Measurements from ENCODE around the gene CEP83. TPM values are rescaled to one million over a fixed set of nuclear protein-coding genes. Genes with fewer than 3 reads are reported as not detected.

Gene CEP83
- polyA plus RNA-seq, 2 donors = 4.7 to 8.3 TPM

DNA sequence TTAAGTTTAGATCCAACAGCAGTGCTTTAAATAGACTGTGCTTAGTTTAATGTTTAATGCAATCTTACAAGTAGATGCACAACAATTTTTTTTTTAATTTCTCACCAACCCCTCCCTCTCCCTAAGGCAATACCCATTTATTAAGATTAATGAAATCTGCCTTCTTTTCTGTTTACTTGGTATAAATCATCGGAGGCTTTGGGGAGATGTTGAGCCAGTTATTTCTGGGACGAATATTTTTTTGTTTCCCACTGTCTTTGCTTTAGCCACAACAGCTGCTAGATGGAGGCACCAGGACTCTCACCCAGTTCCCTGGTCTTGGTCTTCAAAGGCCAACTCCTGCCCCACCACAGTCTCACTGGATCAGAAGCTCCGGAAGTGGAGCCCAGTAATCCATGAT lies 197.9 kb downstream of the CEP83 start:
- H3K9me3 ChIP-seq (ENCODE audit: control insufficient read depth in 2 of 2, insufficient read depth in 1 of 2, low read depth in 1 of 2, low read length in 1 of 2) = no peaks in the 10 kb centered on the region
- no peaks in the 10 kb centered on the region for H3K36me3 ChIP-seq (ENCODE audit: control insufficient read depth in 2 of 2, insufficient read depth in 2 of 2, low read length in 1 of 2)
- H3K4me1 ChIP-seq (ENCODE audit: control insufficient read depth in 2 of 2, insufficient read depth in 2 of 2, low read length in 1 of 2) = no peaks in the 10 kb centered on the region
- WGBS, 2 donors = 21 to 45% methylated on average over 3 of the region's 3 CpGs
- H3K27ac ChIP-seq (ENCODE audit: low read depth in 2 of 2, low read length in 1 of 2) = peak overlapping the region; percentile 71 to 89
- peak overlapping the region in 1 of 2 donors; percentile 65 for H3K4me3 ChIP-seq (ENCODE audit: low read depth in 1 of 2, low read length in 2 of 2)
- no peaks in the 10 kb centered on the region for H3K27me3 ChIP-seq (ENCODE audit: control insufficient read depth in 1 of 2, insufficient read depth in 2 of 2, low read length in 2 of 2)

DNA sequence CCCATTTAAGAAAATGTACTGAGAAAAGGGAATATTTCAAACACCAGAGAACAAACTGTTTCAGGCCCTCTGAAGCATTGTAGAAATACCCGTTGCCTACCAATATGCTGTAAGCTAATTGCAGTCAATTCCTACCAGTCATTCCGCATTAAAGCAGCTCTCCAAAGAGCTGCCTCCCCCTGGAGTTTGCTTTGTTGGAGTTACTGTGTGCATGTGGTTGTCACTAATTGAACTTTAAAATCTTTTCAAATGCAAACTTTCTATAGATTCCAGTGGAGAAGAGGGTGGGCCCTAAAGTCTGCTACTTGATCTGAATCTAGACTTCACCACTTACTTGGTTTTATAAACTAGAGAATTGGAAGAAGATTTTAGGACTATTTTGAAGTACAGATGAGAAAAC lies 198.5 kb downstream of the CEP83 start:
- Histone ChIP-seq H3K4me3 (ENCODE audit: low read depth in 1 of 2, low read length in 2 of 2) (no peak overlapping the region), H3K27me3 (ENCODE audit: control insufficient read depth in 1 of 2, insufficient read depth in 2 of 2, low read length in 2 of 2) (no peaks in the 10 kb centered on the region), H3K27ac (ENCODE audit: low read depth in 2 of 2, low read length in 1 of 2) (no peak overlapping the region), H3K4me1 (ENCODE audit: control insufficient read depth in 2 of 2, insufficient read depth in 2 of 2, low read length in 1 of 2) (no peaks in the 10 kb centered on the region), H3K9me3 (ENCODE audit: control insufficient read depth in 2 of 2, insufficient read depth in 1 of 2, low read depth in 1 of 2, low read length in 1 of 2) (no peaks in the 10 kb centered on the region), H3K36me3 (ENCODE audit: control insufficient read depth in 2 of 2, insufficient read depth in 2 of 2, low read length in 1 of 2) (no peaks in the 10 kb centered on the region)
- WGBS, 2 donors = 93 to 95% methylated on average over 2 of the region's 2 CpGs

DNA sequence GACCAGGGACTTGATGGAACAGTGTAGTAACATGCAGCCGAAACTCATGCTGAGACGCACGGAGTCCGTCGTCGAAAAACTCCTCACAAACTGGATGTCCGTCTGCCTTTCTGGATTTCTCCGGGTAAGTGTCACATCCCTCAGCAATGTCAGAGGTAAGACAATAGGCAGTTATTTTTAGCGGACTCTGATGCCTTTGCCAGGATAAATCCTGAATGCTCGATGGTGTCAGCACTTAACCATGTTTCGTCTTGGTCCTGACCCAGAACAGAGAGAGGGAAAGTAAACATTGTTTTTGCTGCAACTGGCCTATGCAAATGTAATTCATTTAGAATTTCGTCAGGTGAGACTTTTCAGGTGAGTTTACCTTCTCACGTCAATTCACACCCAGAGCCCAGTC lies 198.9 kb downstream of the CEP83 start:
- H3K4me3 ChIP-seq (ENCODE audit: low read depth in 1 of 2, low read length in 2 of 2) = no peak overlapping the region
- no peaks in the 10 kb centered on the region for H3K4me1 ChIP-seq (ENCODE audit: control insufficient read depth in 2 of 2, insufficient read depth in 2 of 2, low read length in 1 of 2)
- H3K27ac ChIP-seq (ENCODE audit: low read depth in 2 of 2, low read length in 1 of 2) = no peak overlapping the region
- no peaks in the 10 kb centered on the region for H3K27me3 ChIP-seq (ENCODE audit: control insufficient read depth in 1 of 2, insufficient read depth in 2 of 2, low read length in 2 of 2)
- WGBS, 2 donors = 84 to 88% methylated on average over 13 of the region's 13 CpGs
- no peaks in the 10 kb centered on the region for H3K9me3 ChIP-seq (ENCODE audit: control insufficient read depth in 2 of 2, insufficient read depth in 1 of 2, low read depth in 1 of 2, low read length in 1 of 2)
- H3K36me3 ChIP-seq (ENCODE audit: control insufficient read depth in 2 of 2, insufficient read depth in 2 of 2, low read length in 1 of 2) = no peaks in the 10 kb centered on the region

DNA sequence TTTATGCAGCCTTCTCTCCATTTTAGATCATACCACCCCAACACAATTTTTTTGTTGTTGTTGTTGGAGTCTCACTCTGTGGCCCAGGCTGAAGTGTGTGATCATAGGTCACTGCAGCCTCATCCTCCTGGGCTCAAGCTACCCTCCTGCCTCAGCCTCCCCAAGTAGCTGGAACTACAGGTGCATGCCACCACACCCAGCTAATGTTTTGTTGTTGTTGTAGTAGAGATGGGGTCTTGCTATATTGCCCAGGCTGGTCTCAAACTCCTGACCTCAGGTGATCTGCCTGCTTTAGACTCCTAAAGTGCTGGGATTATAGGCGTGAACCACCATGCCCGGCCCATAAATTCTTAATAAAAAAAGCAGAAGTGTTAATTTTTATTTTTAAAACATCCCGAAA lies 199.7 kb downstream of the CEP83 start:
- H3K4me1 ChIP-seq (ENCODE audit: control insufficient read depth in 2 of 2, insufficient read depth in 2 of 2, low read length in 1 of 2) = no peaks in the 10 kb centered on the region
- H3K36me3 ChIP-seq (ENCODE audit: control insufficient read depth in 2 of 2, insufficient read depth in 2 of 2, low read length in 1 of 2) = no peaks in the 10 kb centered on the region
- H3K4me3 ChIP-seq (ENCODE audit: low read depth in 1 of 2, low read length in 2 of 2) = no peak overlapping the region
- no peak overlapping the region for H3K27ac ChIP-seq (ENCODE audit: low read depth in 2 of 2, low read length in 1 of 2)
- WGBS, 2 donors = 94% methylated on average over 3 of the region's 3 CpGs
- no peaks in the 10 kb centered on the region for H3K27me3 ChIP-seq (ENCODE audit: control insufficient read depth in 1 of 2, insufficient read depth in 2 of 2, low read length in 2 of 2)
- H3K9me3 ChIP-seq (ENCODE audit: control insufficient read depth in 2 of 2, insufficient read depth in 1 of 2, low read depth in 1 of 2, low read length in 1 of 2) = no peaks in the 10 kb centered on the region

DNA sequence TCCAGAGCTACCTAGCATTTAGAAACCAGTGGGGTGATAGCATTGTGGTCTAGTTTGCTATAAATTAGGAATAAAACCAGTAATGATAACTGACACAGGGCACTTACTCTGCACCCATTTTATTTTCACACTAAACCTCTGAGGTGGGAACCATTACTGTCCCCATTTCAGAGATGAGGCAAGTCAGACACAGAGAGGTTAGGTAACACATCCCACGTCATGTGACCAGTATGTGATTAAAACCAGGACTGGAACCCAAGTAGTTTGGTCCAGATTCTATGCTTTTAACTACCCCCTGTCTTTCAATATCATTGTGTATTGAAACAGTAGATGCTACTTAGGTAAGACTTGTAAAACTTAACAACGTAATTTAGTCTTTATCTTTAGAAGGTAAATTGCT lies 201.1 kb downstream of the CEP83 start:
- H3K9me3 ChIP-seq (ENCODE audit: control insufficient read depth in 2 of 2, insufficient read depth in 1 of 2, low read depth in 1 of 2, low read length in 1 of 2) = no peaks in the 10 kb centered on the region
- H3K4me3 ChIP-seq (ENCODE audit: low read depth in 1 of 2, low read length in 2 of 2) = no peak overlapping the region
- H3K27ac ChIP-seq (ENCODE audit: low read depth in 2 of 2, low read length in 1 of 2) = no peak overlapping the region
- H3K4me1 ChIP-seq (ENCODE audit: control insufficient read depth in 2 of 2, insufficient read depth in 2 of 2, low read length in 1 of 2) = no peaks in the 10 kb centered on the region
- 72 to 80% methylated on average over 2 of the region's 2 CpGs for WGBS, 2 donors
- H3K27me3 ChIP-seq (ENCODE audit: control insufficient read depth in 1 of 2, insufficient read depth in 2 of 2, low read length in 2 of 2) = no peaks in the 10 kb centered on the region
- H3K36me3 ChIP-seq (ENCODE audit: control insufficient read depth in 2 of 2, insufficient read depth in 2 of 2, low read length in 1 of 2) = no peaks in the 10 kb centered on the region

Other genes with a start within 250 kb of the CEP83 start
- gene TMCC3, start 190.7 kb upstream of the CEP83 start, polyA plus RNA-seq = 1 to 10 TPM; 2.5 to 3.0 TPM

Measured in esophagus (tissue), 2 donors.